Heart left ventricle (tissue), 16 donors: ENCODE measurements around the gene DNAH12. TPM values are rescaled to one million over a fixed set of nuclear protein-coding genes. Genes with fewer than 3 reads are reported as not detected.

Source experiments
- ATAC-seq, 4 donors: fragments of 200-7000 bp; cut with Tn5 transposase; one replicate each; pipeline ENCODE4 v1.9.1; 2020 to 2022; ENCODE audit warnings: moderate library complexity in 4 of 4, mild to moderate bottlenecking in 3 of 4, moderate number of reproducible peaks in 1 of 4
- DNase-seq, 5 donors: peaks; one replicate each; pipeline ENCODE4 v3.0.0-alpha.2; 2020
- H3K27ac ChIP-seq, 12 donors: fragments of 200-600 bp; sonication (generic) in 4 of 12; one replicate each; pipeline versions ENCODE4 v1.5.0 to v1.8.0; 2016 to 2022; ENCODE audit warnings: mild to moderate bottlenecking in 2 of 12
- H3K27me3 ChIP-seq, 9 donors: fragments of 200-600 bp; sonication (generic) in 2 of 9; one replicate each; pipeline versions ENCODE4 v1.5.1 to v1.8.0; 2016 to 2022; ENCODE audit warnings: mild to moderate bottlenecking in 3 of 9
- H3K36me3 ChIP-seq, 9 donors: fragments of 200-600 bp; sonication (generic) in 2 of 9; one replicate each; pipeline versions ENCODE4 v1.5.0 to v1.8.0; 2018 to 2022; ENCODE audit warnings: mild to moderate bottlenecking in 2 of 9
- H3K4me1 ChIP-seq, 12 donors: fragments of 200-600 bp; sonication (generic) in 4 of 12; one replicate each; pipeline versions ENCODE4 v1.5.0 to v1.8.0; 2016 to 2022; ENCODE audit warnings: mild to moderate bottlenecking in 3 of 12
- H3K4me3 ChIP-seq, 12 donors: fragments of 200-600 bp; sonication (generic) in 4 of 12; one replicate each; pipeline versions ENCODE4 v1.5.0 to v1.8.0; 2017 to 2022; ENCODE audit warnings: mild to moderate bottlenecking in 9 of 12, moderate library complexity in 4 of 12
- H3K9me3 ChIP-seq, 12 donors: fragments of 200-600 bp; sonication (generic) in 4 of 12; one replicate each; pipeline versions ENCODE4 v1.5.0 to v1.8.0; 2016 to 2022; ENCODE audit warnings: mild to moderate bottlenecking in 1 of 12
- POLR2A ChIP-seq, 2 donors: fragments of 450-650 bp; IDR thresholded peaks; one replicate each; pipeline ENCODE4 v1.6.1; 2017; ENCODE audit warnings: antibody characterized with exemption in 2 of 2, mild to moderate bottlenecking in 2 of 2, moderate library complexity in 2 of 2
- WGBS, 4 donors: extraction: QIAGEN DNeasy Blood & Tissue Kit in 2 of 4; methylation state at CpG; one replicate each; pipeline versions ENCODE4 v1.1.5 to v1.1.7; 2013 to 2018; 5-methylcytosine and 5-hydroxymethylcytosine counted together
- intact Hi-C, 10 donors: fragments of 100-400 bp; cut with DNase I; formaldehyde crosslinking; loops; one replicate each; pipeline versions ENCODE4 v1.11.1 to v1.14.2; 2022
- polyA plus RNA-seq, 2 donors: library from polyadenylated mRNA; stranded (reverse); fragments of 200-250 nt; gene quantifications; one replicate each; pipeline ENCODE4 v1.2.3, GENCODE V29; 2013
- total RNA-seq, 9 donors: library from RNA; depleted of rRNA in 2 of 9; stranded (reverse); fragments of >200 nt in 2 of 9; fragmentation: NEBNext Ultra II Directional in 3 of 9; extraction: Animal tissue kit (Norgen Biotek cat#: 25700) in 3 of 9; gene quantifications; one replicate each; pipeline versions ENCODE4 v1.1.0 to v1.2.4, GENCODE V29; 2016 to 2023
- TF ChIP-seq, protein P1 (sequence below), 12 donors: fragments of 200-600 bp; sonication (generic) in 4 of 12; IDR thresholded peaks; one replicate each; pipeline versions ENCODE4 v1.5.0 to v1.8.0; 2018 to 2022; ENCODE audit warnings: antibody characterized with exemption in 12 of 12, mild to moderate bottlenecking in 5 of 12
- donor health status: ischemic (EF 13 %, LVEDD 7.1; RV severe dilation, severe dysfunction).
- donor health status: healthy with polysubstance abuse.
- donor health status: DM: no; HTN: yes; CAD: no.
- donor health status: DM: no; HTN: no; CAD: no.
- donor health status: ischemic (EF 25% LVEDD 6.9; RV normal size, moderate dysfunction).
- donor health status: ischemic (EF 25% LVEDD 5.7; RV mildly dilated, moderate dysfunction).
- donor health status: healthy.
- donor health status: DM: yes; HTN: yes; CAD: no.
- donor health status: ischemic (EF 35%, LVEDD 5.7; RV mildly dilated, moderate dysfunction).
- donor health status: nonischemic (EF 11% LVEDD 7.7; RV severe dilation, severe dysfunction).
- donor health status: DM: yes; HTN: yes; CAD: no.
- donor health status: PGD.
- donor health status: ischemic (EF 29% LVEDD 5.4; RV normal size, mild dysfunction).
- donor health status: nonischemic (EF 23%, LVEDD 6.1; RV moderate dilation, normal function).

The DNAH12 gene
- total and polyA plus RNA-seq, 11 donors, result 0.04 to 0.42 (median 0.26) TPM; not detected in 7

DNA sequence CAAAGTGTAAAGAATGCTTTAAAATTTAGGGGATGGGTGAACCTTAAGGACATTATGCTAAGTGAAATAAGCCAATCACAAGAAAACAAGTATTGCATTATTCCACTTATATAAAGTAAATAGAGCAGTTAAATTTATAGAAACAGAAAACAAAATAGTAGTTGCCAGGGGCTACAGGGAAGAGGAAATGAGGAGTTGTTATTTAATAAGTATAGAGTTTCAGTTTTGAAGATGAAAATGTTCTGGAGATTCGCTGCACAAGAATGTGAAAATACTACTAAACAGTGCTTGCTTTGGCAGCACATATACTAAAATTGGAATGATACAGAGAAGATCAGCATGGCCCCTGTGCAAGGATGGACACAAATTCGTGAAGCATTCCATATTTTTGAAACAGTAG is 32.0 kb downstream of the DNAH12 start:
- H3K4me3 ChIP-seq, result no peak overlapping the region
- ATAC-seq, result no peak
- H3K36me3 ChIP-seq, result no peaks in the 10 kb centered on the region
- intact Hi-C loops, result no loop called here
- TF ChIP-seq, protein P1, sequence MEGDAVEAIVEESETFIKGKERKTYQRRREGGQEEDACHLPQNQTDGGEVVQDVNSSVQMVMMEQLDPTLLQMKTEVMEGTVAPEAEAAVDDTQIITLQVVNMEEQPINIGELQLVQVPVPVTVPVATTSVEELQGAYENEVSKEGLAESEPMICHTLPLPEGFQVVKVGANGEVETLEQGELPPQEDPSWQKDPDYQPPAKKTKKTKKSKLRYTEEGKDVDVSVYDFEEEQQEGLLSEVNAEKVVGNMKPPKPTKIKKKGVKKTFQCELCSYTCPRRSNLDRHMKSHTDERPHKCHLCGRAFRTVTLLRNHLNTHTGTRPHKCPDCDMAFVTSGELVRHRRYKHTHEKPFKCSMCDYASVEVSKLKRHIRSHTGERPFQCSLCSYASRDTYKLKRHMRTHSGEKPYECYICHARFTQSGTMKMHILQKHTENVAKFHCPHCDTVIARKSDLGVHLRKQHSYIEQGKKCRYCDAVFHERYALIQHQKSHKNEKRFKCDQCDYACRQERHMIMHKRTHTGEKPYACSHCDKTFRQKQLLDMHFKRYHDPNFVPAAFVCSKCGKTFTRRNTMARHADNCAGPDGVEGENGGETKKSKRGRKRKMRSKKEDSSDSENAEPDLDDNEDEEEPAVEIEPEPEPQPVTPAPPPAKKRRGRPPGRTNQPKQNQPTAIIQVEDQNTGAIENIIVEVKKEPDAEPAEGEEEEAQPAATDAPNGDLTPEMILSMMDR (IDR thresholded peaks at IDR 0.05), result no peak
- no peak for TF ChIP-seq POLR2A (IDR thresholded peaks at IDR 0.05)
- no peaks in the 10 kb centered on the region for H3K27me3 ChIP-seq
- no peak overlapping the region for H3K27ac ChIP-seq
- WGBS, 4 donors, result 51 to 66% (median 58%) methylated on average over 2 of the region's 2 CpGs
- H3K4me1 ChIP-seq, result no peaks in the 10 kb centered on the region
- no peak for DNase-seq
- H3K9me3 ChIP-seq, result peaks cover 0 to 2% (median 0%) of the 10 kb centered on the region in 12 donors

- no peak for TF ChIP-seq POLR2A (IDR thresholded peaks at IDR 0.05)
- TF ChIP-seq, protein P1 (IDR thresholded peaks at IDR 0.05), result no peak
- intact Hi-C loops, result no loop called here
- H3K4me3 ChIP-seq, result no peak overlapping the region
- 85 to 100% (median 89%) methylated on average over 1 of the region's 1 CpG for whole genome bisulfite sequencing, 4 donors
- DNase-seq, result no peak
- H3K36me3 ChIP-seq, result no peaks in the 10 kb centered on the region
- H3K27me3 ChIP-seq, result no peaks in the 10 kb centered on the region
- no peak overlapping the region for H3K27ac ChIP-seq
- H3K9me3 ChIP-seq, result no peaks in the 10 kb centered on the region
- ATAC-seq, result no peak
- no peaks in the 10 kb centered on the region for H3K4me1 ChIP-seq
Observed at GRCh38 chr3:57505901-57506300, 38.2 kb downstream of the DNAH12 start.

GRCh38 chr3:57500506-57500905 is 43.6 kb downstream of the DNAH12 start:
- Histone ChIP-seq H3K36me3 (no peaks in the 10 kb centered on the region), H3K9me3 (no peaks in the 10 kb centered on the region), H3K27me3 (no peaks in the 10 kb centered on the region), H3K27ac (no peak overlapping the region), H3K4me1 (no peaks in the 10 kb centered on the region), H3K4me3 (no peak overlapping the region)
- no peak for ATAC-seq
- intact Hi-C loops, result no loop called here
- TF ChIP-seq, protein P1 (IDR thresholded peaks at IDR 0.05), result no peak
- TF ChIP-seq POLR2A (IDR thresholded peaks at IDR 0.05), result no peak
- 23 to 41% (median 30%) methylated on average over 2 of the region's 2 CpGs for WGBS, 4 donors
- DNase-seq, result no peak

- Histone ChIP-seq H3K4me3 (no peak overlapping the region), H3K9me3 (no peaks in the 10 kb centered on the region), H3K27me3 (no peaks in the 10 kb centered on the region), H3K27ac (no peak overlapping the region), H3K36me3 (no peaks in the 10 kb centered on the region), H3K4me1 (no peaks in the 10 kb centered on the region)
- intact Hi-C loops, result no loop called here
- no peak for DNase-seq
- ATAC-seq, result no peak
- TF ChIP-seq, protein P1 (IDR thresholded peaks at IDR 0.05), result no peak
- no peak for TF ChIP-seq POLR2A (IDR thresholded peaks at IDR 0.05)
Observed at GRCh38 chr3:57497904-57498303, 46.2 kb downstream of the DNAH12 start.
